Measurements from ENCODE around the gene ATP5PB. TPM values are rescaled to one million over a fixed set of nuclear protein-coding genes. Genes with fewer than 3 reads are reported as not detected.
A peak's percentile ranks its signal among the peaks of the same experiment; 100 is the strongest.

ATP5PB gene
- total RNA-seq, 1 experiment from 2014 or later: 344 TPM

DNA sequence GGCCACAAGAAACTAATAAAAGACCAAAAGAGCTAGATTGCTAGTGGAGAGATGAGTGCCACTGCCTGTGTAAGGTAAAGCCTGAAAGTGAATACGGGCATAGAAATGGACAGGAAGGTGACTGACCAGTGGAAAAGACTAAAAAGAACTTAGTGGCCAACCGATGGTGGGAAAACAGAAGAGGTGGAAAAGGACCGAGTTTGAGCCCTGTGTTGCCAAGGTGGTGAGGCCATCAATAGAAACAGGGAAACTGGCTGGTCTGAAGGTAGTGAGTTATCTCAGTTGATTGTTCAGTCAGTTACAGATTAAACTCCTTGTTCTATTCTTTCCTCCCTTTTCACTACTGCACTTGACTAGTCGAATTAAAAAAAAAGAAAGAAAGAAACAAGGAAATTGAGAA, 2.7 kb upstream of the ATP5PB start:
- Histone ChIP-seq H3K27ac (ENCODE audit: low read depth, low read length, poor library complexity, severe bottlenecking) (no peak overlapping the region), H3K4me3 (ENCODE audit: low read depth, low read length, poor library complexity, severe bottlenecking) (no peak overlapping the region), H3K36me3 (ENCODE audit: insufficient read depth, low read length, poor library complexity, severe bottlenecking) (peaks cover 59% of the 10 kb centered on the region), H3K27me3 (replicated peaks; ENCODE audit: insufficient read depth, low read depth, low read length, poor library complexity) (no peaks in the 10 kb centered on the region), H3K9me3 (ENCODE audit: low read depth, low read length, poor library complexity, severe bottlenecking) (no peaks in the 10 kb centered on the region), H3K4me1 (ENCODE audit: insufficient read depth, low read length, poor library complexity, severe bottlenecking) (peaks cover 19% of the 10 kb centered on the region)
- no peak for TF ChIP-seq EZH2 (IDR thresholded peaks at IDR 0.05; ENCODE audit: borderline replicate concordance, low read depth, low read length, poor library complexity, severe bottlenecking)
- TF ChIP-seq, protein P1, sequence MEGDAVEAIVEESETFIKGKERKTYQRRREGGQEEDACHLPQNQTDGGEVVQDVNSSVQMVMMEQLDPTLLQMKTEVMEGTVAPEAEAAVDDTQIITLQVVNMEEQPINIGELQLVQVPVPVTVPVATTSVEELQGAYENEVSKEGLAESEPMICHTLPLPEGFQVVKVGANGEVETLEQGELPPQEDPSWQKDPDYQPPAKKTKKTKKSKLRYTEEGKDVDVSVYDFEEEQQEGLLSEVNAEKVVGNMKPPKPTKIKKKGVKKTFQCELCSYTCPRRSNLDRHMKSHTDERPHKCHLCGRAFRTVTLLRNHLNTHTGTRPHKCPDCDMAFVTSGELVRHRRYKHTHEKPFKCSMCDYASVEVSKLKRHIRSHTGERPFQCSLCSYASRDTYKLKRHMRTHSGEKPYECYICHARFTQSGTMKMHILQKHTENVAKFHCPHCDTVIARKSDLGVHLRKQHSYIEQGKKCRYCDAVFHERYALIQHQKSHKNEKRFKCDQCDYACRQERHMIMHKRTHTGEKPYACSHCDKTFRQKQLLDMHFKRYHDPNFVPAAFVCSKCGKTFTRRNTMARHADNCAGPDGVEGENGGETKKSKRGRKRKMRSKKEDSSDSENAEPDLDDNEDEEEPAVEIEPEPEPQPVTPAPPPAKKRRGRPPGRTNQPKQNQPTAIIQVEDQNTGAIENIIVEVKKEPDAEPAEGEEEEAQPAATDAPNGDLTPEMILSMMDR (conservative IDR thresholded peaks at IDR 0.05; ENCODE audit: low read depth, low read length): no peak
- no TSS peak for BruUV-seq (replicated peaks)
- intact Hi-C loops (cut with micrococcal nuclease; ENCODE audit: unreplicated experiment): loop anchor here (5.0 kb wide), 1 partner anchor 311 kb away; the partner anchor contains the start of gene DDX20
- CTCF ChIA-PET: no interaction called here
- POLR2A ChIA-PET (ENCODE audit: low non-redundant PET): interaction anchor here (0.6 kb wide), 1 partner anchor 173 kb away, joined by 3 read pairs; no protein-coding TSS in a partner anchor
- no peak for DNase-seq (ENCODE audit: low spot score)

DNA sequence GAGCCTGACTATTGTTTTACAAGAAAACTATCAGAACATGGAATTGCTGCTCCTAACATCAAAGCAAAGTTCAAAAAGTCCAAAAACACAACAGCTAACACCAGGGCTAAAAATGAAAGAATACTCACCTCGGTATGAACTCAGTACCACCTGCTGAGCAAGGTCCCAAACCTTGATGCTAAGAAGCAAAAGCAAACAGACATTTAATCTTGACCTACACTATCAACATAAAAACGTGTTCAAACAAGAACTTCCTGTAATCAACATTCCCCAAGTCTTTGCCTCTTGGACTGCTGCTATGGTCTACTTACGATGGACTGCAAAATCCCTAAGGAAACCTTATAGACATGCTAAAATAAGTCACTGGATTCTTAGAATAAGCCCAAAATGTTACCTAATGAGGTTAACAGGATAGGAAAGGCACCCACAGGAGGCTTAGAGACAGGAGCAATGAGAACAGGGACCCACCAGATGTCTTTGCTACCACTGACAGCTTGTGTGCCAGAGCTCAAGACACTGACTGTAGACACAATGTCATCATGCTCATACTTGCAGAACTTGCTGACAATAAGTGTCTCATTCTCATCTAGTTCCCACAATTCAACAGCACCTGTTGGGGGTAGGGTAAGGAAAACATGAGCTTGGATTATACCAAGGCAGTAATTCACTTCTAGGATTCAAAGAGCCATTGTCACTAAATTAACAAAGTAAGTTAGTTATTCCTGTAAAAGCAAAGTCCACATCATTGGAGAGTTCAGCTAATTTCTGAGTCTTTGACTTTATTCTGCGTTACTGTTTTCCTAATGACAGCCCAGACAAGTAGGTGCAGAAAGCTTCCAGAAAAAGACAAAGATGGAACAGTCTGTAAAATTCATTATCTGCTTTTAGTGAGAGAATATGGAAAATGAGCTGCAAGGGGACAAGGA, 2.0 kb upstream of the ATP5PB start:
- H3K4me3 ChIP-seq (ENCODE audit: low read depth, low read length, poor library complexity, severe bottlenecking): peak overlapping the region; percentile 85
- peaks cover 53% of the 10 kb centered on the region for H3K36me3 ChIP-seq (ENCODE audit: insufficient read depth, low read length, poor library complexity, severe bottlenecking)
- no peak for TF ChIP-seq EZH2 (IDR thresholded peaks at IDR 0.05; ENCODE audit: borderline replicate concordance, low read depth, low read length, poor library complexity, severe bottlenecking)
- TF ChIP-seq, protein P1 (conservative IDR thresholded peaks at IDR 0.05; ENCODE audit: low read depth, low read length): no peak
- no peaks in the 10 kb centered on the region for H3K9me3 ChIP-seq (ENCODE audit: low read depth, low read length, poor library complexity, severe bottlenecking)
- CTCF ChIA-PET: no interaction called here
- no peak for DNase-seq (ENCODE audit: low spot score)
- no peaks in the 10 kb centered on the region for H3K27me3 ChIP-seq (replicated peaks; ENCODE audit: insufficient read depth, low read depth, low read length, poor library complexity)
- H3K27ac ChIP-seq (ENCODE audit: low read depth, low read length, poor library complexity, severe bottlenecking): no peak overlapping the region
- no TSS peak for BruUV-seq (replicated peaks)
- peaks cover 19% of the 10 kb centered on the region for H3K4me1 ChIP-seq (ENCODE audit: insufficient read depth, low read length, poor library complexity, severe bottlenecking)
- intact Hi-C loops (cut with micrococcal nuclease; ENCODE audit: unreplicated experiment): loop anchor here (5.0 kb wide), 1 partner anchor 310 kb away; the partner anchor contains the start of gene DDX20
- POLR2A ChIA-PET (ENCODE audit: low non-redundant PET): interaction anchor here (0.6 kb wide), 1 partner anchor 172 kb away, joined by 3 read pairs; no protein-coding TSS in a partner anchor

- intact Hi-C loops (cut with micrococcal nuclease; ENCODE audit: unreplicated experiment): loop anchor here (5.0 kb wide), 1 partner anchor 309 kb away; the partner anchor contains the start of gene DDX20
- no peaks in the 10 kb centered on the region for H3K27me3 ChIP-seq (replicated peaks; ENCODE audit: insufficient read depth, low read depth, low read length, poor library complexity)
- TF ChIP-seq EZH2 (IDR thresholded peaks at IDR 0.05; ENCODE audit: borderline replicate concordance, low read depth, low read length, poor library complexity, severe bottlenecking): no peak
- peak; percentile 18 for DNase-seq (ENCODE audit: low spot score)
- H3K36me3 ChIP-seq (ENCODE audit: insufficient read depth, low read length, poor library complexity, severe bottlenecking): peaks cover 46% of the 10 kb centered on the region
- H3K4me3 ChIP-seq (ENCODE audit: low read depth, low read length, poor library complexity, severe bottlenecking): peak overlapping the region; percentile 85
- no TSS peak for BruUV-seq (replicated peaks)
- H3K9me3 ChIP-seq (ENCODE audit: low read depth, low read length, poor library complexity, severe bottlenecking): no peaks in the 10 kb centered on the region
- ChIA-PET CTCF (no interaction called here), POLR2A (ENCODE audit: low non-redundant PET) (no interaction called here)
- peaks cover 19% of the 10 kb centered on the region for H3K4me1 ChIP-seq (ENCODE audit: insufficient read depth, low read length, poor library complexity, severe bottlenecking)
- peak overlapping the region; percentile 91 for H3K27ac ChIP-seq (ENCODE audit: low read depth, low read length, poor library complexity, severe bottlenecking)
These were observed 764 bp upstream of the ATP5PB start for GRCh38 chr1:111448482-111448917.
